HEK293 (cell line): ENCODE data around the gene HMHB1.

Source experiments
- ZBTB8A ChIP-seq: fragments of 450-650 bp; formaldehyde crosslinking; IDR thresholded peaks from 2 replicates; pipeline ENCODE4 v1.5.1; 2016; ENCODE audit warnings: missing biosample characterization, missing genetic modification characterization
- ZNF174 ChIP-seq: fragments of 450-650 bp; formaldehyde crosslinking; IDR thresholded peaks from 2 replicates; pipeline ENCODE4 v1.5.0; 2017; ENCODE audit warnings: missing biosample characterization, mild to moderate bottlenecking, missing genetic modification characterization
- TF ChIP-seq, protein P1 (sequence below): fragments of 450-650 bp; formaldehyde crosslinking; IDR thresholded peaks from 2 replicates; pipeline ENCODE4 v1.5.1; 2016; ENCODE audit warnings: missing biosample characterization, missing genetic modification characterization

DNA sequence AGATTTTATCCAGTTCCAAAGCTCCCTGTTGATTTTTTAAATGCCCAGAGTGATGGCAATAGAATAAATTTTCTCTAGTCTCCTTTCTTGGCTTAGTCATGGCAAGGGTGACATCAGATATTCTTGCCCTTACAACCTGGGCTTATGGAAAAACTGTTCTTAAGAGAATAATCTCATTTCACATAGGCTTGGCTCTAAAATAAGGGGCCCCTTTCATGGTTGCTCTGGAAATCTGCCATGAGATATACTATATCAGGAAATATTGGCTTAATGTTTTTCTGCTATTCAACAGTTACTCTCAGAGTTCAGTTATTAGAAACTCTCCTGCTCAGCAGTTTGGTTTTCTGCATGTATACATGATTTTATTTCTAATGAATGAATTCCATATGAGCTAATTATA lies 7.8 kb downstream of the HMHB1 start:
- TF ChIP-seq, protein P1, sequence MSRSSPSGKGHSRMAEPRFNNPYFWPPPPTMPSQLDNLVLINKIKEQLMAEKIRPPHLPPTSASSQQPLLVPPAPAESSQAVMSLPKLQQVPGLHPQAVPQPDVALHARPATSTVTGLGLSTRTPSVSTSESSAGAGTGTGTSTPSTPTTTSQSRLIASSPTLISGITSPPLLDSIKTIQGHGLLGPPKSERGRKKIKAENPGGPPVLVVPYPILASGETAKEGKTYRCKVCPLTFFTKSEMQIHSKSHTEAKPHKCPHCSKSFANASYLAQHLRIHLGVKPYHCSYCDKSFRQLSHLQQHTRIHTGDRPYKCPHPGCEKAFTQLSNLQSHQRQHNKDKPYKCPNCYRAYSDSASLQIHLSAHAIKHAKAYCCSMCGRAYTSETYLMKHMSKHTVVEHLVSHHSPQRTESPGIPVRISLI, result no peak
- TF ChIP-seq ZBTB8A (tag by site-specific recombination), result no peak
- no peak for TF ChIP-seq ZNF174 (tag by site-specific recombination)
